Activated naive CD4-positive, alpha-beta T cell treated with anti-CD3 and anti-CD28 coated beads, Interleukin-2, amount 50 U/mL, for 24 hours (primary cell): Measurements from ENCODE around the gene SUSD4.
"Not testable (repeated sequence)": the region's sequence is repeated elsewhere in the genome, so short reads cannot be mapped to it uniquely, and the experiment has no call there.

ENCODE experiments used
- H3K27ac Mint-ChIP-seq: one replicate; pipeline ENCODE4 v1.8.0; 2021; ENCODE audit warnings: mild to moderate bottlenecking, mixed read lengths
- H3K27me3 Mint-ChIP-seq: one replicate; pipeline ENCODE4 v1.8.0; 2021; ENCODE audit warnings: mixed read lengths
- H3K36me3 Mint-ChIP-seq: one replicate; pipeline ENCODE4 v1.8.0; 2021; ENCODE audit warnings: mixed read lengths
- H3K4me1 Mint-ChIP-seq: one replicate; pipeline ENCODE4 v1.8.0; 2021; ENCODE audit warnings: mixed read lengths
- H3K4me3 Mint-ChIP-seq: one replicate; pipeline ENCODE4 v1.8.0; 2021; ENCODE audit warnings: mild to moderate bottlenecking, mixed read lengths
- H3K9me3 Mint-ChIP-seq: one replicate; pipeline ENCODE4 v1.8.0; 2021; ENCODE audit warnings: mixed read lengths

SUSD4 gene

GRCh38 chr1:223298701-223299100, 65.3 kb downstream of the SUSD4 start:
- Mint-ChIP-seq H3K27me3 (no peaks in the 10 kb centered on the region), H3K4me1 (peaks cover 34% of the 10 kb centered on the region), H3K9me3 (no peaks in the 10 kb centered on the region), H3K4me3 (no peak overlapping the region), H3K27ac (no peak overlapping the region), H3K36me3 (no peaks in the 10 kb centered on the region)

- no peak overlapping the region for H3K4me3 Mint-ChIP-seq
- H3K4me1 Mint-ChIP-seq, result peaks cover 31% of the 10 kb centered on the region
- no peak overlapping the region for H3K27ac Mint-ChIP-seq
- no peaks in the 10 kb centered on the region for H3K9me3 Mint-ChIP-seq
- H3K27me3 Mint-ChIP-seq, result no peaks in the 10 kb centered on the region
- H3K36me3 Mint-ChIP-seq, result peaks cover 1% of the 10 kb centered on the region
These were observed 66.2 kb downstream of the SUSD4 start for GRCh38 chr1:223297800-223298199.

GRCh38 chr1:223291796-223292195, 72.2 kb downstream of the SUSD4 start:
- H3K9me3 Mint-ChIP-seq, result no peaks in the 10 kb centered on the region
- H3K27ac Mint-ChIP-seq, result no peak overlapping the region
- no peak overlapping the region for H3K4me3 Mint-ChIP-seq
- H3K36me3 Mint-ChIP-seq, result peaks cover 6% of the 10 kb centered on the region
- no peaks in the 10 kb centered on the region for H3K27me3 Mint-ChIP-seq
- peaks cover 8% of the 10 kb centered on the region for H3K4me1 Mint-ChIP-seq

- no peaks in the 10 kb centered on the region for H3K27me3 Mint-ChIP-seq
- H3K27ac Mint-ChIP-seq, result no peak overlapping the region
- no peaks in the 10 kb centered on the region for H3K9me3 Mint-ChIP-seq
- no peak overlapping the region for H3K4me3 Mint-ChIP-seq
- H3K36me3 Mint-ChIP-seq, result peaks cover 8% of the 10 kb centered on the region
- peaks cover 8% of the 10 kb centered on the region for H3K4me1 Mint-ChIP-seq
These were observed 73.6 kb downstream of the SUSD4 start for GRCh38 chr1:223290397-223290796.

- Mint-ChIP-seq H3K4me1 (peaks cover 8% of the 10 kb centered on the region), H3K4me3 (no peak overlapping the region), H3K36me3 (peaks cover 10% of the 10 kb centered on the region), H3K27ac (no peak overlapping the region), H3K9me3 (no peaks in the 10 kb centered on the region), H3K27me3 (no peaks in the 10 kb centered on the region)
These were observed 74.4 kb downstream of the SUSD4 start for GRCh38 chr1:223289621-223290020.

GRCh38 chr1:223288826-223289225, 75.2 kb downstream of the SUSD4 start:
- Mint-ChIP-seq H3K27me3 (no peaks in the 10 kb centered on the region), H3K9me3 (no peaks in the 10 kb centered on the region), H3K4me3 (no peak overlapping the region), H3K27ac (no peak overlapping the region), H3K36me3 (peaks cover 10% of the 10 kb centered on the region), H3K4me1 (peaks cover 8% of the 10 kb centered on the region)

GRCh38 chr1:223285452-223285851, 78.5 kb downstream of the SUSD4 start:
- Mint-ChIP-seq H3K27me3 (no peaks in the 10 kb centered on the region), H3K4me3 (no peak overlapping the region), H3K36me3 (peaks cover 6% of the 10 kb centered on the region), H3K9me3 (no peaks in the 10 kb centered on the region), H3K27ac (peak overlapping the region; percentile 46), H3K4me1 (peaks cover 7% of the 10 kb centered on the region)

GRCh38 chr1:223283697-223284096, 80.3 kb downstream of the SUSD4 start:
- not testable (repeated sequence) for H3K27me3 Mint-ChIP-seq, H3K4me3 Mint-ChIP-seq, H3K27ac Mint-ChIP-seq, H3K9me3 Mint-ChIP-seq, H3K36me3 Mint-ChIP-seq, H3K4me1 Mint-ChIP-seq

- not testable (repeated sequence) for H3K4me1 Mint-ChIP-seq, H3K27me3 Mint-ChIP-seq, H3K9me3 Mint-ChIP-seq, H3K4me3 Mint-ChIP-seq, H3K27ac Mint-ChIP-seq, H3K36me3 Mint-ChIP-seq
These were observed 85.7 kb downstream of the SUSD4 start for GRCh38 chr1:223278311-223278710.

- H3K4me1 Mint-ChIP-seq, result peaks cover 4% of the 10 kb centered on the region
- no peak overlapping the region for H3K27ac Mint-ChIP-seq
- no peaks in the 10 kb centered on the region for H3K9me3 Mint-ChIP-seq
- no peaks in the 10 kb centered on the region for H3K27me3 Mint-ChIP-seq
- no peak overlapping the region for H3K4me3 Mint-ChIP-seq
- no peaks in the 10 kb centered on the region for H3K36me3 Mint-ChIP-seq
These were observed 87.9 kb downstream of the SUSD4 start for GRCh38 chr1:223276029-223276428.

GRCh38 chr1:223273511-223273910, 90.5 kb downstream of the SUSD4 start:
- H3K9me3 Mint-ChIP-seq, result no peaks in the 10 kb centered on the region
- H3K4me3 Mint-ChIP-seq, result no peak overlapping the region
- peaks cover 8% of the 10 kb centered on the region for H3K4me1 Mint-ChIP-seq
- H3K27me3 Mint-ChIP-seq, result no peaks in the 10 kb centered on the region
- peaks cover 1% of the 10 kb centered on the region for H3K36me3 Mint-ChIP-seq
- no peak overlapping the region for H3K27ac Mint-ChIP-seq

GRCh38 chr1:223271085-223271781, 92.7 kb downstream of the SUSD4 start:
- Mint-ChIP-seq H3K4me3 (no peak overlapping the region), H3K27me3 (no peaks in the 10 kb centered on the region)

GRCh38 chr1:223270155-223270554, 93.8 kb downstream of the SUSD4 start:
- Mint-ChIP-seq H3K36me3 (peaks cover 4% of the 10 kb centered on the region), H3K27ac (no peak overlapping the region), H3K27me3 (no peaks in the 10 kb centered on the region), H3K4me1 (peaks cover 9% of the 10 kb centered on the region), H3K9me3 (no peaks in the 10 kb centered on the region), H3K4me3 (no peak overlapping the region)

More at GRCh38 chr1:223271085-223271781, 92.7 kb downstream of the SUSD4 start:
- Mint-ChIP-seq H3K27ac (no peak overlapping the region), H3K36me3 (peaks cover 4% of the 10 kb centered on the region), H3K4me1 (peaks cover 9% of the 10 kb centered on the region), H3K9me3 (no peaks in the 10 kb centered on the region)

- H3K27me3 Mint-ChIP-seq, result no peaks in the 10 kb centered on the region
- H3K27ac Mint-ChIP-seq, result no peak overlapping the region
- no peak overlapping the region for H3K4me3 Mint-ChIP-seq
- H3K36me3 Mint-ChIP-seq, result peaks cover 7% of the 10 kb centered on the region
- no peaks in the 10 kb centered on the region for H3K9me3 Mint-ChIP-seq
- peaks cover 9% of the 10 kb centered on the region for H3K4me1 Mint-ChIP-seq
These were observed 95.0 kb downstream of the SUSD4 start for GRCh38 chr1:223269006-223269405.

GRCh38 chr1:223266632-223267172, 97.3 kb downstream of the SUSD4 start:
- peaks cover 9% of the 10 kb centered on the region for H3K4me1 Mint-ChIP-seq

GRCh38 chr1:223264983-223265908, 98.7 kb downstream of the SUSD4 start:
- no peaks in the 10 kb centered on the region for H3K27me3 Mint-ChIP-seq
- peaks cover 11% of the 10 kb centered on the region for H3K36me3 Mint-ChIP-seq
- H3K27ac Mint-ChIP-seq, result no peak overlapping the region
- peaks cover 9% of the 10 kb centered on the region for H3K4me1 Mint-ChIP-seq
- no peak overlapping the region for H3K4me3 Mint-ChIP-seq
- no peaks in the 10 kb centered on the region for H3K9me3 Mint-ChIP-seq

More at GRCh38 chr1:223266632-223267172, 97.3 kb downstream of the SUSD4 start:
- Mint-ChIP-seq H3K36me3 (peaks cover 11% of the 10 kb centered on the region), H3K9me3 (no peaks in the 10 kb centered on the region), H3K27me3 (no peaks in the 10 kb centered on the region), H3K4me3 (no peak overlapping the region), H3K27ac (no peak overlapping the region)
